ENCODE data around the gene FOXL2.

FOXL2 gene

GRCh38 chr3:138950701-138951100 lies 3.8 kb upstream of the FOXL2 start:
- FAIRE-seq (no peak), DNase-seq (ENCODE audit: insufficient read length, low spot score) (no peak)
- TF ChIP-seq, protein P1, sequence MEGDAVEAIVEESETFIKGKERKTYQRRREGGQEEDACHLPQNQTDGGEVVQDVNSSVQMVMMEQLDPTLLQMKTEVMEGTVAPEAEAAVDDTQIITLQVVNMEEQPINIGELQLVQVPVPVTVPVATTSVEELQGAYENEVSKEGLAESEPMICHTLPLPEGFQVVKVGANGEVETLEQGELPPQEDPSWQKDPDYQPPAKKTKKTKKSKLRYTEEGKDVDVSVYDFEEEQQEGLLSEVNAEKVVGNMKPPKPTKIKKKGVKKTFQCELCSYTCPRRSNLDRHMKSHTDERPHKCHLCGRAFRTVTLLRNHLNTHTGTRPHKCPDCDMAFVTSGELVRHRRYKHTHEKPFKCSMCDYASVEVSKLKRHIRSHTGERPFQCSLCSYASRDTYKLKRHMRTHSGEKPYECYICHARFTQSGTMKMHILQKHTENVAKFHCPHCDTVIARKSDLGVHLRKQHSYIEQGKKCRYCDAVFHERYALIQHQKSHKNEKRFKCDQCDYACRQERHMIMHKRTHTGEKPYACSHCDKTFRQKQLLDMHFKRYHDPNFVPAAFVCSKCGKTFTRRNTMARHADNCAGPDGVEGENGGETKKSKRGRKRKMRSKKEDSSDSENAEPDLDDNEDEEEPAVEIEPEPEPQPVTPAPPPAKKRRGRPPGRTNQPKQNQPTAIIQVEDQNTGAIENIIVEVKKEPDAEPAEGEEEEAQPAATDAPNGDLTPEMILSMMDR (IDR thresholded peaks at IDR 0.05; ENCODE audit: insufficient read depth, missing control alignments): no peak

DNA sequence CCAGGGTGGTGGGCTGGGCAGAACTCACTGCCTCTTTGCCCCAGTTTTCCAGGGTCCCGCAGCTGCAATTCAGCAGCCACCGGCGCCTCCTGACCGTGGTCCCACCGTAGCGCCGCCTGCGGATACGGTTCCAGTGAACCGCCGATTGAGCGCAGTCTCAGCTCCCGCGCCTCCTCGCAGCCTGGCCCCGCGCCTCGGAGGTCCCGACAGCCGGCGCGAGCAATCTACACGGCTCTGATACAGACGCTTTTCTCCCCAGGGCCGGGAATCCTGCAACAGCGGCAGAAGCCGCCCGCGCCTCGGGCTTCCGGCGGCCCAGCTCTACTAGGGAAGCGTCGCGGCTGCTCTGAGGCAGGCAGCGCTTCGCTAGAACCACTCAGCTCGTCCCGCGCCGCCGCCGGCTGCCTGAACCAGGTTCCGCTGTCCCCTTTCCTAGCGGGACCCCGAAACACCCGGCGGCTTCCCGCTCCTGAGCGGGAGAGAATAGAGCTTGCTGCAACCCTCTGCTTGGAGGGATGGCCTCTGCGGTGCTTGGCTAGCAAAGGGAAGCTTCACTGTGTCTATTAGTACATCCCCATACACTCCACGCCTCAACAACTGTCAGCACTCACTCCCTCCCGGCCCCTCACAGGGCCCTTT lies 3.2 kb upstream of the FOXL2 start:
- no peak for DNase-seq (ENCODE audit: insufficient read length, low spot score)
- no peak for FAIRE-seq
- TF ChIP-seq, protein P1 (IDR thresholded peaks at IDR 0.05; ENCODE audit: insufficient read depth, missing control alignments): no peak

GRCh38 chr3:138949445-138950005 lies 2.6 kb upstream of the FOXL2 start:
- TF ChIP-seq, protein P1 (IDR thresholded peaks at IDR 0.05; ENCODE audit: insufficient read depth, missing control alignments): no peak
- DNase-seq (ENCODE audit: insufficient read length, low spot score): no peak
- FAIRE-seq: no peak

GRCh38 chr3:138949002-138949418 lies 2.1 kb upstream of the FOXL2 start:
- TF ChIP-seq, protein P1 (IDR thresholded peaks at IDR 0.05; ENCODE audit: insufficient read depth, missing control alignments): no peak
- DNase-seq (ENCODE audit: insufficient read length, low spot score) (no peak), FAIRE-seq (no peak)

DNA sequence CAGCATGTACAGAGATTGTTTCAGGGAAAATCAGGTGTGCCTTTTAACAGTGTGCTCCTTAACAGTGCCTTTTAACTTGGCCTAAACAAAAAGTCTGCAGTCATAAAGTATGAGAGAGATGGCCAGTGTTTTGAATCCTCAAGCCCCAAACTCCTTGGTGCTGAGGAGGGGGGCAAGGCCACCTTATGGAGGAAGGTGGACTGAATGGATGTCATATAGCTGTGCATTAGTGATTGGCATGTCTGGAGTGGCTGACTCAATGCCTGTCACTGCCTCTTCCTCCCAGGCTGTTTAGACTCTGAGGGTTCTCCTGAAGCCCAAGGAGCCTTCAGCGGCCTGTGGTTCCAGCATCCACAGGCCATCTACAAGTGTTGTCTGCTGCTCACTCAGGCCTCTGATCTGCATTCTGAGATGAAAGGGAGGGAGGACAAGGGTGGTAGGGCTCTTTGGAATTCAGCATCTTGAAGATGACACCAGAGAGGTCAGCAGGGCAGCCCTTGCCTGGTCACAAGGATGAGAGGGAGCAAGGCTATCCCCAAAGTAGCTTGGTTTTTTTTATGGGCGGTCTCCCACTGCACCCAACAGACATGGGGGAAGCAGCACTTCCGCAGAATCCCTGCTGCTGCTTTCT lies 1.5 kb upstream of the FOXL2 start:
- TF ChIP-seq, protein P1 (IDR thresholded peaks at IDR 0.05; ENCODE audit: insufficient read depth, missing control alignments): no peak
- FAIRE-seq (no peak), DNase-seq (ENCODE audit: insufficient read length, low spot score) (no peak)

DNA sequence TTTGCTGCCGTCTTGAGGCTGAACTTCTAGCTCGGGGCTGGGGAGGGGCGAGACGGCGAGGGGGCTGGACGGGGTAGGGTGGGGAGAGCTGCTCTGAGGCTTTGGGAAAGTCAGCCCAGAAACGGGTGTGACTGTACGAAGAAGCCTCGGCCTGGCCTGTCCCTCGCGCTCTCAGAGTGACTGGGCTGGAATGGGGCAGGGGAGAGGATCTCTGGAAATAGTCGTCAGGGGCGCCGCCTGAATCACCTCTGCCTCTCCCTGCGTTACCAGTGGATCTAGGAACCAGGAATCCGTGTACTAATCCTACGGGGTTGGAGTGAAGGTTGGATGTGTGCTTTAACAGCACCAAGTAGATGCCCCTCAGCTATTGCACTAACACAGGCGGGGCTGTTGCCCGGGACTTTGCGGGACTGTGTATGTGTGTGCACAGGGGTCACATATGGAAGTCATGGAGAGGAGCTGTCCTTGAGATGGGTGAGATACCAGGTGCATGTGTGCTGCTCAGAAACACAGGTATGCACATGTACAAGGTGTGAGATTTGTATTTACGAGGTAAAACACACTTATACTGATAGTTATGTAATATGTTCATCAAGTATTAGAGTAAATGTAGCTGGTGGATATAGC lies 671 bp upstream of the FOXL2 start:
- no peak for DNase-seq (ENCODE audit: insufficient read length, low spot score)
- TF ChIP-seq, protein P1 (IDR thresholded peaks at IDR 0.05; ENCODE audit: insufficient read depth, missing control alignments): no peak
- FAIRE-seq: no peak
